ENCODE measurements around the gene HES5.

Gene HES5

GRCh38 chr1:2566101-2567045 is 36.3 kb upstream of the HES5 start:
- DNase-seq (no peak), ATAC-seq (replicated peaks) (no peak)
- H3K4me3 Mint-ChIP-seq = no peak overlapping the region
- H3K4me1 Mint-ChIP-seq (ENCODE audit: low read depth in 2 of 2) = peaks cover 3% of the 10 kb centered on the region in 2 donors
- H3K36me3 Mint-ChIP-seq (ENCODE audit: insufficient read depth) = no peaks in the 10 kb centered on the region
- H3K9me3 Mint-ChIP-seq = no peaks in the 10 kb centered on the region
- peak overlapping the region in 1 of 2 donors; percentile 41 for H3K27ac Mint-ChIP-seq
- H3K27me3 Mint-ChIP-seq = no peaks in the 10 kb centered on the region

GRCh38 chr1:2564815-2565374 is 34.8 kb upstream of the HES5 start:
- no peaks in the 10 kb centered on the region for H3K27me3 Mint-ChIP-seq
- no peaks in the 10 kb centered on the region for H3K9me3 Mint-ChIP-seq
- H3K27ac Mint-ChIP-seq = peak overlapping the region; percentile 54 to 82
- DNase-seq (no peak), ATAC-seq (replicated peaks) (no peak)
- H3K4me3 Mint-ChIP-seq = no peak overlapping the region
- H3K36me3 Mint-ChIP-seq (ENCODE audit: insufficient read depth) = peaks cover 3% of the 10 kb centered on the region
- H3K4me1 Mint-ChIP-seq (ENCODE audit: low read depth in 2 of 2) = peaks cover 6 to 8% of the 10 kb centered on the region in 2 donors

- no peak overlapping the region for H3K4me3 Mint-ChIP-seq
These were observed 34.1 kb upstream of the HES5 start for GRCh38 chr1:2564006-2564814.

GRCh38 chr1:2563205-2563604 is 33.1 kb upstream of the HES5 start:
- Mint-ChIP-seq H3K27ac (peak overlapping the region in 1 of 2 donors; percentile 82), H3K4me3 (no peak overlapping the region), H3K36me3 (ENCODE audit: insufficient read depth) (peaks cover 17% of the 10 kb centered on the region), H3K4me1 (ENCODE audit: low read depth in 2 of 2) (peaks cover 10 to 13% of the 10 kb centered on the region in 2 donors), H3K27me3 (no peaks in the 10 kb centered on the region), H3K9me3 (no peaks in the 10 kb centered on the region)
- ATAC-seq (replicated peaks) = no peak
- DNase-seq = no peak

More at GRCh38 chr1:2564006-2564814, 34.1 kb upstream of the HES5 start:
- peak overlapping the region; percentile 54 to 82 for H3K27ac Mint-ChIP-seq
- H3K9me3 Mint-ChIP-seq = no peaks in the 10 kb centered on the region
- H3K4me1 Mint-ChIP-seq (ENCODE audit: low read depth in 2 of 2) = peaks cover 6 to 8% of the 10 kb centered on the region in 2 donors
- ATAC-seq (replicated peaks) (no peak), DNase-seq (no peak)
- no peaks in the 10 kb centered on the region for H3K27me3 Mint-ChIP-seq
- peaks cover 10% of the 10 kb centered on the region for H3K36me3 Mint-ChIP-seq (ENCODE audit: insufficient read depth)

GRCh38 chr1:2561898-2562895 is 32.1 kb upstream of the HES5 start:
- Mint-ChIP-seq H3K36me3 (ENCODE audit: insufficient read depth) (peaks cover 17% of the 10 kb centered on the region), H3K9me3 (no peaks in the 10 kb centered on the region), H3K4me1 (ENCODE audit: low read depth in 2 of 2) (peaks cover 16 to 20% of the 10 kb centered on the region in 2 donors), H3K27ac (peak overlapping the region in 1 of 2 donors; percentile 29), H3K27me3 (no peaks in the 10 kb centered on the region), H3K4me3 (no peak overlapping the region)
- ATAC-seq (replicated peaks) (peak; percentile 44), DNase-seq (no peak)

GRCh38 chr1:2561446-2561845 is 31.4 kb upstream of the HES5 start:
- Mint-ChIP-seq H3K36me3 (ENCODE audit: insufficient read depth) (peaks cover 22% of the 10 kb centered on the region), H3K4me3 (no peak overlapping the region), H3K9me3 (no peaks in the 10 kb centered on the region), H3K27me3 (no peaks in the 10 kb centered on the region), H3K27ac (peak overlapping the region; percentile 29 to 39), H3K4me1 (ENCODE audit: low read depth in 2 of 2) (peaks cover 19 to 24% of the 10 kb centered on the region in 2 donors)
- no peak for DNase-seq
- no peak for ATAC-seq (replicated peaks)

- H3K9me3 Mint-ChIP-seq = no peaks in the 10 kb centered on the region
- no peak overlapping the region for H3K4me3 Mint-ChIP-seq
- no peaks in the 10 kb centered on the region for H3K27me3 Mint-ChIP-seq
- ATAC-seq (replicated peaks) (no peak), DNase-seq (no peak)
- H3K27ac Mint-ChIP-seq = peak overlapping the region; percentile 29 to 39
- H3K36me3 Mint-ChIP-seq (ENCODE audit: insufficient read depth) = peaks cover 30% of the 10 kb centered on the region
- peaks cover 27 to 29% of the 10 kb centered on the region in 2 donors for H3K4me1 Mint-ChIP-seq (ENCODE audit: low read depth in 2 of 2)
These were observed 30.4 kb upstream of the HES5 start for GRCh38 chr1:2560299-2561073.

- Mint-ChIP-seq H3K9me3 (no peaks in the 10 kb centered on the region), H3K4me3 (no peak overlapping the region), H3K36me3 (ENCODE audit: insufficient read depth) (peaks cover 31% of the 10 kb centered on the region), H3K27ac (no peak overlapping the region), H3K4me1 (ENCODE audit: low read depth in 2 of 2) (peaks cover 34 to 35% of the 10 kb centered on the region in 2 donors), H3K27me3 (no peaks in the 10 kb centered on the region)
- ATAC-seq (replicated peaks) (no peak), DNase-seq (no peak)
These were observed 29.6 kb upstream of the HES5 start for GRCh38 chr1:2559509-2560298.

GRCh38 chr1:2558861-2559260 is 28.8 kb upstream of the HES5 start:
- H3K9me3 Mint-ChIP-seq = no peaks in the 10 kb centered on the region
- H3K27me3 Mint-ChIP-seq = no peaks in the 10 kb centered on the region
- peak overlapping the region; percentile 28 to 96 for H3K27ac Mint-ChIP-seq
- DNase-seq = no peak
- peak overlapping the region; percentile 93 to 98 for H3K4me3 Mint-ChIP-seq
- ATAC-seq (replicated peaks) = no peak
- H3K4me1 Mint-ChIP-seq (ENCODE audit: low read depth in 2 of 2) = peaks cover 41 to 44% of the 10 kb centered on the region in 2 donors
- H3K36me3 Mint-ChIP-seq (ENCODE audit: insufficient read depth) = peaks cover 35% of the 10 kb centered on the region

- H3K36me3 Mint-ChIP-seq (ENCODE audit: insufficient read depth) = peaks cover 35% of the 10 kb centered on the region
- no peaks in the 10 kb centered on the region for H3K27me3 Mint-ChIP-seq
These were observed 28.4 kb upstream of the HES5 start for GRCh38 chr1:2558420-2558819.

More at GRCh38 chr1:2558420-2558819, 28.4 kb upstream of the HES5 start:
- H3K4me1 Mint-ChIP-seq (ENCODE audit: low read depth in 2 of 2) = peaks cover 44 to 46% of the 10 kb centered on the region in 2 donors
- H3K4me3 Mint-ChIP-seq = peak overlapping the region; percentile 93 to 98
- peak overlapping the region; percentile 28 to 96 for H3K27ac Mint-ChIP-seq
- no peaks in the 10 kb centered on the region for H3K9me3 Mint-ChIP-seq
- ATAC-seq (replicated peaks) (no peak), DNase-seq (no peak)

Data from effector memory CD8-positive, alpha-beta T cell (primary cell).